IMR-90 (cell line): ENCODE data around the gene MYBPH. TPM values are rescaled to one million over a fixed set of nuclear protein-coding genes. Genes with fewer than 3 reads are reported as not detected.

Source experiments
- ATAC-seq: fragments of 200-7000 bp; cut with Tn5 transposase; 2 replicates; pipeline ENCODE4 v1.9.1; 2020; ENCODE audit warnings: low read depth, mild to moderate bottlenecking, moderate library complexity
- BruUV-seq: library from RNA; stranded (reverse); fragments of 400-500 nt; replicated peaks from 2 replicates; lab custom pipeline; 2021; lab: Mats Ljungman, UMichigan
- CTCF ChIA-PET: fragments of 300-600 bp; formaldehyde crosslinking; extraction: SDS; loops from one replicate; lab custom pipeline; 2021; ENCODE audit warnings: antibody characterized with exemption; lab: Yijun Ruan, JAX
- POLR2A ChIA-PET: fragments of 300-600 bp; sonication (Branson Sonifier 250); formaldehyde crosslinking; loops from one replicate; lab custom pipeline; 2022; ENCODE audit warnings: antibody characterized with exemption; ENCODE audit not compliant: unreplicated experiment; lab: Charles Lee
- DNase-seq: peaks from one replicate; pipeline ENCODE4 v3.0.0; 2013
- H2AFZ ChIP-seq: replicated peaks from 2 replicates; pipeline ENCODE3; 2013; ENCODE audit warnings: low read length, mild to moderate bottlenecking; ENCODE audit not compliant: poor library complexity
- H2AK5ac ChIP-seq: 2 replicates; pipeline ENCODE4 v1.6.1; 2013; ENCODE audit warnings: low read depth, low read length, inconsistent platforms
- H2AK9ac ChIP-seq: replicated peaks from 2 replicates; pipeline ENCODE3; 2013; ENCODE audit warnings: mild to moderate bottlenecking, low read depth, low read length, moderate library complexity; ENCODE audit not compliant: poor library complexity
- H2BK120ac ChIP-seq: 2 replicates; pipeline ENCODE4 v1.6.1; 2013; ENCODE audit warnings: low read depth, low read length, inconsistent platforms
- H2BK15ac ChIP-seq: 3 replicates; pipeline ENCODE4 v1.6.1; 2013; ENCODE audit warnings: low read depth, low read length, inconsistent platforms
- H2BK20ac ChIP-seq: 2 replicates; pipeline ENCODE4 v1.6.1; 2013; ENCODE audit warnings: low read depth, mild to moderate bottlenecking, inconsistent platforms, low read length, moderate library complexity
- H2BK5ac ChIP-seq: 2 replicates; pipeline ENCODE4 v1.6.1; 2013; ENCODE audit warnings: mild to moderate bottlenecking, low read depth, low read length, inconsistent platforms; ENCODE audit not compliant: poor library complexity, severe bottlenecking
- H3K14ac ChIP-seq: replicated peaks from 2 replicates; pipeline ENCODE4 v1.6.1; 2013; ENCODE audit warnings: low read depth, low read length, inconsistent platforms
- H3K18ac ChIP-seq: 2 replicates; pipeline ENCODE4 v1.6.1; 2013; ENCODE audit warnings: low read depth, low read length, control low read depth
- H3K23ac ChIP-seq: 2 replicates; pipeline ENCODE4 v1.6.1; 2013; ENCODE audit warnings: low read depth, low read length, inconsistent platforms
- H3K27ac ChIP-seq: 2 replicates; pipeline ENCODE4 v1.5.1; 2013; ENCODE audit warnings: mild to moderate bottlenecking, control low read depth, low read length; ENCODE audit not compliant: insufficient read depth
- H3K27me3 ChIP-seq: 2 replicates; pipeline ENCODE4 v1.6.1; 2013; ENCODE audit warnings: low read length; ENCODE audit not compliant: control insufficient read depth, insufficient read depth
- H3K36me3 ChIP-seq: 2 replicates; pipeline ENCODE4 v1.6.1; 2013; ENCODE audit warnings: low read length, mixed read lengths; ENCODE audit not compliant: control insufficient read depth, insufficient read depth
- H3K4ac ChIP-seq: 2 replicates; pipeline ENCODE4 v1.6.1; 2013; ENCODE audit warnings: low read depth, low read length, inconsistent platforms
- H3K4me1 ChIP-seq: 2 replicates; pipeline ENCODE4 v1.6.1; 2013; ENCODE audit warnings: low read length, mixed read lengths; ENCODE audit not compliant: control insufficient read depth, insufficient read depth
- H3K4me2 ChIP-seq: 2 replicates; pipeline ENCODE4 v1.6.1; 2013; ENCODE audit warnings: low read depth, mild to moderate bottlenecking, control low read depth, low read length, moderate library complexity
- H3K4me3 ChIP-seq: 2 replicates; pipeline ENCODE4 v1.5.1; 2013; ENCODE audit warnings: low read depth, mild to moderate bottlenecking, control low read depth, low read length, moderate library complexity; ENCODE audit not compliant: insufficient read depth
- H3K56ac ChIP-seq: 2 replicates; pipeline ENCODE4 v1.6.1; 2013; ENCODE audit warnings: low read length, inconsistent platforms; ENCODE audit not compliant: insufficient read depth; ENCODE audit errors: extremely low read depth
- H3K79me1 ChIP-seq, 2 experiments: 2 replicates each; pipeline ENCODE4 v1.6.1; 2013; ENCODE audit warnings: low read length in 2 of 2, inconsistent platforms in 1 of 2, low read depth in 1 of 2
- H3K9ac ChIP-seq: 2 replicates; pipeline ENCODE4 v1.6.1; 2013; ENCODE audit warnings: low read depth, low read length, control low read depth
- H3K9me1 ChIP-seq: 2 replicates; pipeline ENCODE4 v1.6.1; 2013; ENCODE audit warnings: low read length, inconsistent platforms; ENCODE audit not compliant: insufficient read depth
- H3K9me3 ChIP-seq: 2 replicates; pipeline ENCODE4 v1.6.1; 2013; ENCODE audit warnings: low read length; ENCODE audit not compliant: control insufficient read depth, insufficient read depth
- H4K20me1 ChIP-seq: 2 replicates; pipeline ENCODE4 v1.6.1; 2013; ENCODE audit warnings: low read length, inconsistent platforms; ENCODE audit not compliant: insufficient read depth
- H4K5ac ChIP-seq: 2 replicates; pipeline ENCODE4 v1.6.1; 2013; ENCODE audit warnings: mild to moderate bottlenecking, low read depth, low read length, control low read depth
- H4K8ac ChIP-seq, 2 experiments: 2 replicates each; pipeline ENCODE4 v1.6.1; 2013; ENCODE audit warnings: low read depth in 2 of 2, low read length in 2 of 2, control low read depth in 1 of 2, inconsistent platforms in 1 of 2
- H4K91ac ChIP-seq: 2 replicates; pipeline ENCODE4 v1.6.1; 2013; ENCODE audit warnings: low read depth, low read length, inconsistent platforms; ENCODE audit not compliant: insufficient read depth
- BHLHE40 ChIP-seq: fragments of 150-350 bp; IDR thresholded peaks from 2 replicates; pipeline ENCODE4 v1.6.1; 2016; ENCODE audit warnings: mild to moderate bottlenecking, low read depth, low read length
- CHD1 ChIP-seq: IDR thresholded peaks from 2 replicates; pipeline ENCODE4 v1.6.1; 2012; ENCODE audit warnings: low read depth, low read length, improper control_type of control experiment
- ELK1 ChIP-seq: fragments of 150-350 bp; IDR thresholded peaks from 2 replicates; pipeline ENCODE4 v1.6.1; 2016; ENCODE audit warnings: low read depth, mild to moderate bottlenecking, low read length, moderate library complexity, borderline replicate concordance
- RCOR1 ChIP-seq: IDR thresholded peaks from 2 replicates; pipeline ENCODE4 v1.6.1; 2012; ENCODE audit warnings: mild to moderate bottlenecking, low read length, improper control_type of control experiment; ENCODE audit not compliant: insufficient replicate concordance
- WGBS, 2 experiments: methylation state at CpG; one replicate each; pipeline versions ENCODE4 v1.1.5 to v1.1.7; 2013; ENCODE audit warnings: missing lambda C conversion rate in 2 of 2; ENCODE audit not compliant: insufficient read length in 1 of 2; ENCODE audit errors: extremely low coverage in 2 of 2; 5-methylcytosine and 5-hydroxymethylcytosine counted together
- dilution Hi-C: fragments of 300-500 bp; cut with HindIII; formaldehyde crosslinking; loops from one replicate; pipeline ENCODE4 v1.14.3; 2018; ENCODE audit warnings: low sequenced_read_pairs; ENCODE audit not compliant: unreplicated experiment
- in situ Hi-C: fragments of 300-500 bp; cut with MboI; formaldehyde crosslinking; loops from 3 replicates; pipeline ENCODE4 v1.14.3; 2019; ENCODE audit warnings: low sequenced_read_pairs, inconsistent platforms, mixed read lengths
- intact Hi-C: fragments of 100-400 bp; cut with micrococcal nuclease; formaldehyde crosslinking; loops from 2 replicates; pipeline ENCODE4 v1.10.0; 2022
- polyA plus RNA-seq, 3 experiments: library from polyadenylated mRNA; depleted of rRNA; stranded (reverse); fragments of >200 nt; gene quantifications; 2 replicates each; pipeline ENCODE4 v1.2.3, GENCODE V29; 2012; ENCODE audit warnings: low replicate concordance in 1 of 3
- total RNA-seq: library from RNA; depleted of rRNA; stranded (reverse); fragments of >200 nt; gene quantifications from 2 replicates; pipeline ENCODE4 v1.2.3, GENCODE V29; 2012

Gene MYBPH
- total and polyA plus RNA-seq, 2 of the 4 experiments (the other 2 are of a cell fraction) = not detected

- H3K4me1 ChIP-seq = peaks cover 12% of the 10 kb centered on the region
- dilution Hi-C loops (no loop called here), in situ Hi-C loops (no loop called here), intact Hi-C loops (no loop called here)
- POLR2A ChIA-PET = no interaction called here
- peaks cover 11% of the 10 kb centered on the region; the same call in 1 of the 2 replicates for H3K9me1 ChIP-seq
- no peaks in the 10 kb centered on the region for H3K79me1 ChIP-seq
- DNase-seq (no peak), ATAC-seq (no peak)
- no peak overlapping the region for H3K23ac ChIP-seq
- BruUV-seq = no TSS peak
- no peak overlapping the region for H2BK120ac ChIP-seq
- no peaks in the 10 kb centered on the region for H3K36me3 ChIP-seq
- TF ChIP-seq RCOR1 (no peak), BHLHE40 (no peak), CHD1 (no peak), ELK1 (no peak)
- H3K27ac ChIP-seq = no peak overlapping the region
- H3K9me3 ChIP-seq = no peaks in the 10 kb centered on the region
- H4K8ac ChIP-seq = no peak overlapping the region
- H3K14ac ChIP-seq = no peak overlapping the region
- H2BK15ac ChIP-seq = no peak overlapping the region
- no peak overlapping the region for H4K5ac ChIP-seq
- no CpG with 5 or more reads among the region's 10 CpGs for WGBS, 2 experiments
- no peaks in the 10 kb centered on the region for H4K20me1 ChIP-seq
- H2BK20ac ChIP-seq = no peak overlapping the region
- H2AK9ac ChIP-seq = no peak overlapping the region
- no peak overlapping the region for H3K18ac ChIP-seq
- H2AFZ ChIP-seq = peak overlapping the region; percentile 32
- H2AK5ac ChIP-seq = no peak overlapping the region
- CTCF ChIA-PET = interaction anchor here (0.7 kb wide), 1 partner anchor 17 kb away, joined by 3 read pairs; no protein-coding TSS in a partner anchor
- no peak overlapping the region for H3K56ac ChIP-seq
- no peak overlapping the region for H3K4me3 ChIP-seq
- no peak overlapping the region for H3K4me2 ChIP-seq
- no peak overlapping the region for H4K91ac ChIP-seq
- H2BK5ac ChIP-seq = no peak overlapping the region
- no peak overlapping the region for H3K4ac ChIP-seq
- H3K27me3 ChIP-seq = peaks cover 6% of the 10 kb centered on the region; the same call in 1 of the 2 replicates
- H3K9ac ChIP-seq = no peak overlapping the region
These were observed 6.2 kb upstream of the MYBPH start for GRCh38 chr1:203181586-203182386.
